Immature natural killer cell (primary cell): Measurements from ENCODE around the gene PITPNM3. TPM values are rescaled to one million over a fixed set of nuclear protein-coding genes. Genes with fewer than 3 reads are reported as not detected.

ENCODE experiments used
- DNase-seq, 3 donors: peaks; one replicate each; pipeline ENCODE4 v3.0.0; 2022; ENCODE audit warnings: mixed read lengths in 1 of 3
- H3K27ac Mint-ChIP-seq, 6 donors: one replicate each; pipeline ENCODE4 v1.8.0; 2020; ENCODE audit warnings: mixed read lengths in 6 of 6, mild to moderate bottlenecking in 5 of 6, inconsistent platforms in 4 of 6, moderate library complexity in 3 of 6
- H3K27me3 Mint-ChIP-seq, 3 donors: one replicate each; pipeline ENCODE4 v1.8.0; 2020 to 2021; ENCODE audit warnings: low read depth in 3 of 3, mild to moderate bottlenecking in 3 of 3, mixed read lengths in 3 of 3, moderate library complexity in 3 of 3, inconsistent platforms in 1 of 3
- H3K36me3 Mint-ChIP-seq, 3 donors: one replicate each; pipeline ENCODE4 v1.8.0; 2020; ENCODE audit warnings: mixed read lengths in 3 of 3, inconsistent platforms in 2 of 3, mild to moderate bottlenecking in 2 of 3
- H3K4me1 Mint-ChIP-seq, 2 donors: one replicate each; pipeline ENCODE4 v1.8.0; 2020; ENCODE audit warnings: inconsistent platforms in 2 of 2, mild to moderate bottlenecking in 2 of 2, mixed read lengths in 2 of 2, moderate library complexity in 1 of 2
- H3K4me3 Mint-ChIP-seq, 5 donors: one replicate each; pipeline ENCODE4 v1.8.0; 2020; ENCODE audit warnings: mild to moderate bottlenecking in 5 of 5, mixed read lengths in 5 of 5, inconsistent platforms in 3 of 5, moderate library complexity in 3 of 5
- H3K9me3 Mint-ChIP-seq, 6 donors: one replicate each; pipeline ENCODE4 v1.8.0; 2020; ENCODE audit warnings: mild to moderate bottlenecking in 6 of 6, mixed read lengths in 6 of 6, inconsistent platforms in 4 of 6, moderate library complexity in 3 of 6
- polyA plus RNA-seq, 3 donors: library from polyadenylated mRNA; unstranded; fragments of 300-500 nt; fragmentation: Illumina TruSeq; gene quantifications; one replicate each; pipeline ENCODE4 v1.2.3, GENCODE V29; 2021

PITPNM3 gene
- polyA plus RNA-seq, 3 donors from 2014 or later = 0.02 TPM; not detected in 2

GRCh38 chr17:6521586-6521985 is 34.8 kb downstream of the PITPNM3 start:
- no peaks in the 10 kb centered on the region for H3K4me1 Mint-ChIP-seq
- peaks cover 2 to 4% (median 4%) of the 10 kb centered on the region in 3 donors for H3K27me3 Mint-ChIP-seq
- no peak overlapping the region for H3K27ac Mint-ChIP-seq
- DNase-seq = no peak
- no peaks in the 10 kb centered on the region for H3K36me3 Mint-ChIP-seq
- H3K9me3 Mint-ChIP-seq = no peaks in the 10 kb centered on the region
- no peak overlapping the region for H3K4me3 Mint-ChIP-seq

- no peaks in the 10 kb centered on the region for H3K36me3 Mint-ChIP-seq
- peaks cover 1 to 2% (median 2%) of the 10 kb centered on the region in 3 donors for H3K27me3 Mint-ChIP-seq
- H3K4me3 Mint-ChIP-seq = no peak overlapping the region
- DNase-seq = no peak
- no peaks in the 10 kb centered on the region for H3K4me1 Mint-ChIP-seq
- H3K27ac Mint-ChIP-seq = no peak overlapping the region
- H3K9me3 Mint-ChIP-seq = no peaks in the 10 kb centered on the region
These were observed 39.3 kb downstream of the PITPNM3 start for GRCh38 chr17:6517062-6517461.

GRCh38 chr17:6514371-6514770 is 42.0 kb downstream of the PITPNM3 start:
- Mint-ChIP-seq H3K27me3 (peaks cover 1 to 2% (median 2%) of the 10 kb centered on the region in 3 donors), H3K4me1 (no peaks in the 10 kb centered on the region), H3K36me3 (no peaks in the 10 kb centered on the region), H3K4me3 (no peak overlapping the region), H3K9me3 (no peaks in the 10 kb centered on the region), H3K27ac (no peak overlapping the region)
- no peak for DNase-seq

- no peak overlapping the region for H3K4me3 Mint-ChIP-seq
- no peak for DNase-seq
- no peak overlapping the region for H3K27ac Mint-ChIP-seq
- H3K4me1 Mint-ChIP-seq = no peaks in the 10 kb centered on the region
- no peaks in the 10 kb centered on the region for H3K9me3 Mint-ChIP-seq
- no peaks in the 10 kb centered on the region for H3K36me3 Mint-ChIP-seq
- H3K27me3 Mint-ChIP-seq = peaks cover 0 to 4% (median 2%) of the 10 kb centered on the region in 3 donors
These were observed 43.8 kb downstream of the PITPNM3 start for GRCh38 chr17:6512552-6512951.

- DNase-seq = no peak
- Mint-ChIP-seq H3K4me3 (no peak overlapping the region), H3K36me3 (no peaks in the 10 kb centered on the region), H3K27ac (no peak overlapping the region), H3K4me1 (no peaks in the 10 kb centered on the region), H3K27me3 (peaks cover 0 to 4% (median 0%) of the 10 kb centered on the region in 3 donors), H3K9me3 (no peaks in the 10 kb centered on the region)
These were observed 45.9 kb downstream of the PITPNM3 start for GRCh38 chr17:6510321-6510977.

GRCh38 chr17:6509921-6510320 is 46.4 kb downstream of the PITPNM3 start:
- H3K4me3 Mint-ChIP-seq = no peak overlapping the region
- no peak overlapping the region for H3K27ac Mint-ChIP-seq
- peaks cover 0 to 4% (median 0%) of the 10 kb centered on the region in 3 donors for H3K27me3 Mint-ChIP-seq
- H3K9me3 Mint-ChIP-seq = no peaks in the 10 kb centered on the region
- no peaks in the 10 kb centered on the region for H3K36me3 Mint-ChIP-seq
- no peak for DNase-seq
- H3K4me1 Mint-ChIP-seq = no peaks in the 10 kb centered on the region

GRCh38 chr17:6509031-6509771 is 47.2 kb downstream of the PITPNM3 start:
- H3K4me1 Mint-ChIP-seq = no peaks in the 10 kb centered on the region
- peaks cover 0 to 4% (median 0%) of the 10 kb centered on the region in 3 donors for H3K27me3 Mint-ChIP-seq
- H3K27ac Mint-ChIP-seq = no peak overlapping the region
- no peak overlapping the region for H3K4me3 Mint-ChIP-seq
- no peak for DNase-seq
- H3K9me3 Mint-ChIP-seq = no peaks in the 10 kb centered on the region
- no peaks in the 10 kb centered on the region for H3K36me3 Mint-ChIP-seq

GRCh38 chr17:6508519-6509030 is 47.8 kb downstream of the PITPNM3 start:
- no peaks in the 10 kb centered on the region for H3K4me1 Mint-ChIP-seq
- no peak for DNase-seq
- peaks cover 0 to 3% (median 0%) of the 10 kb centered on the region in 3 donors for H3K27me3 Mint-ChIP-seq
- no peak overlapping the region for H3K4me3 Mint-ChIP-seq
- no peaks in the 10 kb centered on the region for H3K9me3 Mint-ChIP-seq
- H3K36me3 Mint-ChIP-seq = no peaks in the 10 kb centered on the region
- H3K27ac Mint-ChIP-seq = no peak overlapping the region

- no peak overlapping the region for H3K27ac Mint-ChIP-seq
- DNase-seq = no peak
- H3K36me3 Mint-ChIP-seq = no peaks in the 10 kb centered on the region
- peaks cover 0 to 3% (median 0%) of the 10 kb centered on the region in 3 donors for H3K27me3 Mint-ChIP-seq
- no peaks in the 10 kb centered on the region for H3K9me3 Mint-ChIP-seq
- no peaks in the 10 kb centered on the region for H3K4me1 Mint-ChIP-seq
- H3K4me3 Mint-ChIP-seq = no peak overlapping the region
These were observed 48.3 kb downstream of the PITPNM3 start for GRCh38 chr17:6508016-6508415.

GRCh38 chr17:6507535-6507934 is 48.8 kb downstream of the PITPNM3 start:
- no peak overlapping the region for H3K4me3 Mint-ChIP-seq
- peaks cover 0 to 3% (median 0%) of the 10 kb centered on the region in 3 donors for H3K27me3 Mint-ChIP-seq
- no peaks in the 10 kb centered on the region for H3K4me1 Mint-ChIP-seq
- no peaks in the 10 kb centered on the region for H3K36me3 Mint-ChIP-seq
- H3K27ac Mint-ChIP-seq = no peak overlapping the region
- no peaks in the 10 kb centered on the region for H3K9me3 Mint-ChIP-seq
- no peak for DNase-seq

- Mint-ChIP-seq H3K27ac (no peak overlapping the region), H3K9me3 (no peaks in the 10 kb centered on the region), H3K36me3 (no peaks in the 10 kb centered on the region), H3K4me3 (no peak overlapping the region), H3K4me1 (no peaks in the 10 kb centered on the region), H3K27me3 (peaks cover 0 to 3% (median 2%) of the 10 kb centered on the region in 3 donors)
- no peak for DNase-seq
These were observed 49.6 kb downstream of the PITPNM3 start for GRCh38 chr17:6506679-6507231.

- Mint-ChIP-seq H3K27ac (no peak overlapping the region), H3K36me3 (no peaks in the 10 kb centered on the region), H3K9me3 (no peaks in the 10 kb centered on the region), H3K27me3 (peaks cover 0 to 3% (median 3%) of the 10 kb centered on the region in 3 donors), H3K4me3 (no peak overlapping the region), H3K4me1 (no peaks in the 10 kb centered on the region)
- DNase-seq = no peak
These were observed 50.8 kb downstream of the PITPNM3 start for GRCh38 chr17:6505425-6506142.

GRCh38 chr17:6503641-6504195 is 52.6 kb downstream of the PITPNM3 start:
- no peak for DNase-seq
- H3K27ac Mint-ChIP-seq = no peak overlapping the region
- H3K36me3 Mint-ChIP-seq = no peaks in the 10 kb centered on the region
- H3K4me3 Mint-ChIP-seq = no peak overlapping the region
- no peaks in the 10 kb centered on the region for H3K4me1 Mint-ChIP-seq
- H3K27me3 Mint-ChIP-seq = peaks cover 0 to 3% (median 3%) of the 10 kb centered on the region in 3 donors
- no peaks in the 10 kb centered on the region for H3K9me3 Mint-ChIP-seq
